ENCODE measurements around the gene CDC123.

DNA sequence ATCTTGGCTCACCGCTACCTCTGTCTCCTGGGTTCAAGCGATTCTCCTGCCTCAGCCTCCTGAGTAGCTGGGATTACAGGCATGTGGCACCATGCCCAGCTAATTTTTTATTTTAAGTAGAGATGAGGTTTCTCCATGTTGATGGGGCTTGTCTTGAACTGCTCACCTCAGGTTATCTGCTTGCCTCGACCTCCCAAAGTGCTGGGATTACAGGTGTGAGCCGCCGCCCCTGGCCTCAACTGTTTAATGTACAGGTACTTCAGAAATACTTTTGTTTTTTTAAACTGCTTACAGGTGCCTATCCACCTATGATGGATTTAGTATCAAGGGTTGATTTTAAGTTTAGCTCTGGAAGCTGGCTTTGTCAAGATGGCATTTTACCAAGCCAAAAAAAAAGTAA is 55.6 kb downstream of the CDC123 start:
- no peak for TF ChIP-seq CEBPB (IDR thresholded peaks at IDR 0.05)
- TF ChIP-seq, protein P1, sequence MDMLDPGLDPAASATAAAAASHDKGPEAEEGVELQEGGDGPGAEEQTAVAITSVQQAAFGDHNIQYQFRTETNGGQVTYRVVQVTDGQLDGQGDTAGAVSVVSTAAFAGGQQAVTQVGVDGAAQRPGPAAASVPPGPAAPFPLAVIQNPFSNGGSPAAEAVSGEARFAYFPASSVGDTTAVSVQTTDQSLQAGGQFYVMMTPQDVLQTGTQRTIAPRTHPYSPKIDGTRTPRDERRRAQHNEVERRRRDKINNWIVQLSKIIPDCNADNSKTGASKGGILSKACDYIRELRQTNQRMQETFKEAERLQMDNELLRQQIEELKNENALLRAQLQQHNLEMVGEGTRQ (IDR thresholded peaks at IDR 0.05) = no peak
- TF ChIP-seq, protein P2, sequence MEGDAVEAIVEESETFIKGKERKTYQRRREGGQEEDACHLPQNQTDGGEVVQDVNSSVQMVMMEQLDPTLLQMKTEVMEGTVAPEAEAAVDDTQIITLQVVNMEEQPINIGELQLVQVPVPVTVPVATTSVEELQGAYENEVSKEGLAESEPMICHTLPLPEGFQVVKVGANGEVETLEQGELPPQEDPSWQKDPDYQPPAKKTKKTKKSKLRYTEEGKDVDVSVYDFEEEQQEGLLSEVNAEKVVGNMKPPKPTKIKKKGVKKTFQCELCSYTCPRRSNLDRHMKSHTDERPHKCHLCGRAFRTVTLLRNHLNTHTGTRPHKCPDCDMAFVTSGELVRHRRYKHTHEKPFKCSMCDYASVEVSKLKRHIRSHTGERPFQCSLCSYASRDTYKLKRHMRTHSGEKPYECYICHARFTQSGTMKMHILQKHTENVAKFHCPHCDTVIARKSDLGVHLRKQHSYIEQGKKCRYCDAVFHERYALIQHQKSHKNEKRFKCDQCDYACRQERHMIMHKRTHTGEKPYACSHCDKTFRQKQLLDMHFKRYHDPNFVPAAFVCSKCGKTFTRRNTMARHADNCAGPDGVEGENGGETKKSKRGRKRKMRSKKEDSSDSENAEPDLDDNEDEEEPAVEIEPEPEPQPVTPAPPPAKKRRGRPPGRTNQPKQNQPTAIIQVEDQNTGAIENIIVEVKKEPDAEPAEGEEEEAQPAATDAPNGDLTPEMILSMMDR (IDR thresholded peaks at IDR 0.05) = no peak
- no peak for TF ChIP-seq POLR2A (IDR thresholded peaks at IDR 0.05; ENCODE audit: low read length)
- no peak for TF ChIP-seq GATA3 (IDR thresholded peaks at IDR 0.05; ENCODE audit: borderline replicate concordance)
- TF ChIP-seq BHLHE40 (IDR thresholded peaks at IDR 0.05; ENCODE audit: low read depth, low read length) = no peak
- TF ChIP-seq, protein P3, sequence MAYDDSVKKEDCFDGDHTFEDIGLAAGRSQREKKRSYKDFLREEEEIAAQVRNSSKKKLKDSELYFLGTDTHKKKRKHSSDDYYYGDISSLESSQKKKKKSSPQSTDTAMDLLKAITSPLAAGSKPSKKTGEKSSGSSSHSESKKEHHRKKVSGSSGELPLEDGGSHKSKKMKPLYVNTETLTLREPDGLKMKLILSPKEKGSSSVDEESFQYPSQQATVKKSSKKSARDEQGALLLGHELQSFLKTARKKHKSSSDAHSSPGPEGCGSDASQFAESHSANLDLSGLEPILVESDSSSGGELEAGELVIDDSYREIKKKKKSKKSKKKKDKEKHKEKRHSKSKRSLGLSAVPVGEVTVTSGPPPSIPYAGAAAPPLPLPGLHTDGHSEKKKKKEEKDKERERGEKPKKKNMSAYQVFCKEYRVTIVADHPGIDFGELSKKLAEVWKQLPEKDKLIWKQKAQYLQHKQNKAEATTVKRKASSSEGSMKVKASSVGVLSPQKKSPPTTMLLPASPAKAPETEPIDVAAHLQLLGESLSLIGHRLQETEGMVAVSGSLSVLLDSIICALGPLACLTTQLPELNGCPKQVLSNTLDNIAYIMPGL (CRISPR knock-in tag; IDR thresholded peaks at IDR 0.05; ENCODE audit: borderline replicate concordance) = no peak
- TF ChIP-seq MYC (IDR thresholded peaks at IDR 0.05; ENCODE audit: borderline replicate concordance, low read length) = no peak
- no peak for TF ChIP-seq NR3C1 (IDR thresholded peaks at IDR 0.05)
